Left ventricle myocardium inferior (tissue), 1 donor: ENCODE measurements around the gene COL3A1. TPM values are rescaled to one million over a fixed set of nuclear protein-coding genes. Genes with fewer than 3 reads are reported as not detected.

ENCODE experiments used
- DNase-seq: peaks from one replicate; pipeline ENCODE4 v3.0.0-alpha.2; 2020
- H3K27ac ChIP-seq: fragments of 200-600 bp; replicated peaks from 2 replicates; pipeline ENCODE4 v1.8.0; 2021
- H3K27me3 ChIP-seq: fragments of 200-600 bp; 2 replicates; pipeline ENCODE4 v1.8.0; 2021; ENCODE audit warnings: low read depth
- H3K36me3 ChIP-seq: fragments of 200-600 bp; 2 replicates; pipeline ENCODE4 v1.8.0; 2021
- H3K4me1 ChIP-seq: fragments of 200-600 bp; 2 replicates; pipeline ENCODE4 v1.8.0; 2021
- H3K4me3 ChIP-seq: fragments of 200-600 bp; 2 replicates; pipeline ENCODE4 v1.8.0; 2021; ENCODE audit warnings: mild to moderate bottlenecking, moderate library complexity
- H3K9me3 ChIP-seq: fragments of 200-600 bp; replicated peaks from 2 replicates; pipeline ENCODE4 v1.8.0; 2021
- CTCF ChIP-seq: fragments of 200-600 bp; IDR thresholded peaks from 2 replicates; pipeline ENCODE4 v1.8.0; 2021; ENCODE audit warnings: antibody characterized with exemption, mild to moderate bottlenecking, borderline replicate concordance
- intact Hi-C: fragments of 100-400 bp; cut with micrococcal nuclease; formaldehyde crosslinking; loops from one replicate; pipeline ENCODE4 v1.11.0; 2022
- total RNA-seq: library from RNA; stranded (reverse); fragmentation: NEBNext Ultra II Directional; extraction: Animal tissue kit (Norgen Biotek cat#: 25700); gene quantifications from one replicate; pipeline ENCODE4 v1.2.1, GENCODE V29; 2021
- donor health status: DM: no; HTN: yes; CAD: no; lungs with severe emphysema.

Gene COL3A1
- total RNA-seq, 1 donor from 2014 or later = 98.5 TPM

- H3K36me3 ChIP-seq = peaks cover 26% of the 10 kb centered on the region
- H3K27ac ChIP-seq = no peak overlapping the region
- no peak overlapping the region for H3K4me3 ChIP-seq
- H3K27me3 ChIP-seq = no peaks in the 10 kb centered on the region
- DNase-seq = no peak
- H3K9me3 ChIP-seq = no peaks in the 10 kb centered on the region
- no peak for TF ChIP-seq CTCF
- intact Hi-C loops = no loop called here
- H3K4me1 ChIP-seq = peaks cover 4% of the 10 kb centered on the region
Observed at GRCh38 chr2:189010536-189010935, 36.4 kb downstream of the COL3A1 start.

- Histone ChIP-seq H3K27ac (no peak overlapping the region), H3K36me3 (peaks cover 17% of the 10 kb centered on the region), H3K9me3 (no peaks in the 10 kb centered on the region), H3K27me3 (no peaks in the 10 kb centered on the region), H3K4me1 (peaks cover 4% of the 10 kb centered on the region), H3K4me3 (no peak overlapping the region)
- intact Hi-C loops = no loop called here
- DNase-seq = no peak
- no peak for TF ChIP-seq CTCF
Observed at GRCh38 chr2:189012351-189012750, 38.2 kb downstream of the COL3A1 start.

DNA sequence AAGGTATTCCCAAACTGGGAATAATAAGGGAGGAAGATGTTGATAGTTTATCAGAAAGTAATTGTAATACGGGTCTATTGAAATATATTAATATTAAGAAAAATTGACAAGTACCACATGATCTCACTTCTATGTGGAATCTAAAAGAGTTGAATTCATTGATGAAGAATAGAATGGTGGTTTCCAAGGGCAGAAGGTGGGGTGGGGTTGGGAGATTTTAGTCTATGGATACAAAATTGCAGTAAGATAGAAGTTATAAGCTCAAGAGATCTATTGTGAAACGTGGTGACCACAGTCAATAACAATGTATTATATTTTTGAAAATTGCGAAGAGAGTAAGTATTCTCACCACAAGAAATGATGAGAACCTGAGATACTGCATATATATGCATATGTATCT is 38.9 kb downstream of the COL3A1 start:
- intact Hi-C loops = no loop called here
- H3K36me3 ChIP-seq = peaks cover 13% of the 10 kb centered on the region
- no peak overlapping the region for H3K4me3 ChIP-seq
- DNase-seq = no peak
- peaks cover 4% of the 10 kb centered on the region for H3K4me1 ChIP-seq
- no peaks in the 10 kb centered on the region for H3K27me3 ChIP-seq
- H3K9me3 ChIP-seq = no peaks in the 10 kb centered on the region
- TF ChIP-seq CTCF = no peak
- H3K27ac ChIP-seq = no peak overlapping the region

DNA sequence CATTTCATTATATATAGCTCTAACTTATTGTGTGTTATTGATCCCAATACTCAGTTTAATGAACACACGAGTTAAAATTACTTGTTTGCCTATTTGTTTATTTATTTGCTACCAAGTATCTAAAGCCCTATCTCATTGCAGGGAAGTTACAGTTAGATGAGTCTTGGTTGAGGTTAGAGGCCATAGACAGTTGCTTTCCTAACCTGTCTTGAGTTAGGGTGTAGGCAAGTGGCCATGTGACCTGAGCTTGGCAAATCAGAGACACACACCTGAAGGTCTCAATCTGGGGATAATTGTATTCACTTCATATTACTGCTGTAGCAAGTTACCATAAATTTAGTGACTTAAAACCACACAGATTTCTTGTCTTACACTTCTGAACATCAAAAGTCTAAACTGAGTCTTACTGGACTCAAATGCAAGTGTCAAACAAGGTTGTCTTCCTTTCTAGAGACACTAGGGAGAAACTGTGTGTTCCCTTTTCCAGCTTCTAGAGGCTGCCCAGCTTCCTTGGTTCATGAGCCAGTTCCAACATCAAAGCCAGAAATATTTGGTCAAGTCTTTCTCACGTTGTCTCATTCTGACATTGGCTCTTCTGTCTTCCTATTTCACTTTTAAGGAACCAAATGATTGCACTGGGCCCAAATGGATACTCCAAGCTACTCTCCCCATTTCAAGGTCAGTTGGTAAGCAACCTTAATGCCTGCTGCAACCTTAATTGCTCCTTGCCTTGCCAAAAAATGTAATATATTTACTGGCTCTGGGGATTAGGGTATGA is 39.7 kb downstream of the COL3A1 start:
- Histone ChIP-seq H3K27ac (peak overlapping the region; percentile 43), H3K27me3 (no peaks in the 10 kb centered on the region), H3K4me3 (no peak overlapping the region), H3K9me3 (no peaks in the 10 kb centered on the region), H3K36me3 (peaks cover 5% of the 10 kb centered on the region), H3K4me1 (peaks cover 4% of the 10 kb centered on the region)
- no peak for DNase-seq
- intact Hi-C loops = no loop called here
- TF ChIP-seq CTCF = no peak

DNA sequence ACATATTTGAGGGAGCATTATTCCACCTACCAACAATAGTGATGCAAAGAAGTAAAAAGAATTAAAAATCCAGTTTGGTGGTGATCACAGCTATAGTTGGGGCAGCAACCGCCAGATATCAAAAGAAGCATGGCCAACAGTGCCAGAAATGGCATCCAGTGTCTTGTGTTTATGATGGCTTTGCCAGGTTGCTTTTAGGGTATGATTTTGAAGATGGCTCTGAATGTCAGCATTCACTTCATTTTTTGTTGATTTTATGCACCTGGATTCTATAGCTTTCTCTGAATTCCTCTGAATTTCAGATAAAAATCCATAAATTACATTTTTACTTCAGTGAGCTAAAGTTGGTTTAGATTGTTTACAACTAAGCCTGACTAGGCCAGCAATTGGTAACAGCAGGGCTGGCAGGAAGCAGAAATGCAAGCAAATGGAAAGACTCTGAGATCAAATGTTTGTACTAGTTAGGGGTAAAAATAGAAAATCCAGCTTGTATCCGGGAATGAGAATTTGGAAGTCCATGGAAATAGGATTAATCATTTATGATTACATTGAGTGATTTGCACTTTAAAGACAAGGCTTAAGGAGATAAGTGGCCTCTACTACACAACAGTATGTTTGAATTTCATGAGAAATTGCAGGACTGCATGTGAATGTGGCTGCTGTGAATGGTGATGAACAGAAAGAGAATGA is 40.4 kb downstream of the COL3A1 start:
- H3K27ac ChIP-seq = peak overlapping the region; percentile 43

More for the DNA sequence above, 40.4 kb downstream of the COL3A1 start:
- no peak for DNase-seq
- Histone ChIP-seq H3K36me3 (peaks cover 3% of the 10 kb centered on the region), H3K9me3 (no peaks in the 10 kb centered on the region), H3K4me3 (no peak overlapping the region), H3K4me1 (peaks cover 4% of the 10 kb centered on the region), H3K27me3 (no peaks in the 10 kb centered on the region)
- TF ChIP-seq CTCF = no peak
- intact Hi-C loops = no loop called here
